HG03460 (cell line): ENCODE data around the gene UNC50.
"Not testable (repeated sequence)": the region's sequence is repeated elsewhere in the genome, so short reads cannot be mapped to it uniquely, and the experiment has no call there.

ENCODE experiments used
- ATAC-seq: cut with Tn5 transposase; IDR thresholded peaks from one replicate; pipeline ENCODE4 v1.9.1; 2021; ENCODE audit not compliant: unreplicated experiment

Gene UNC50

GRCh38 chr2:98576666-98577312 lies 31.6 kb upstream of the UNC50 start:
- no peak for ATAC-seq

GRCh38 chr2:98577313-98577712 lies 31.1 kb upstream of the UNC50 start:
- no peak for ATAC-seq

- no peak for ATAC-seq
Observed at GRCh38 chr2:98578231-98578630, 30.2 kb upstream of the UNC50 start.

DNA sequence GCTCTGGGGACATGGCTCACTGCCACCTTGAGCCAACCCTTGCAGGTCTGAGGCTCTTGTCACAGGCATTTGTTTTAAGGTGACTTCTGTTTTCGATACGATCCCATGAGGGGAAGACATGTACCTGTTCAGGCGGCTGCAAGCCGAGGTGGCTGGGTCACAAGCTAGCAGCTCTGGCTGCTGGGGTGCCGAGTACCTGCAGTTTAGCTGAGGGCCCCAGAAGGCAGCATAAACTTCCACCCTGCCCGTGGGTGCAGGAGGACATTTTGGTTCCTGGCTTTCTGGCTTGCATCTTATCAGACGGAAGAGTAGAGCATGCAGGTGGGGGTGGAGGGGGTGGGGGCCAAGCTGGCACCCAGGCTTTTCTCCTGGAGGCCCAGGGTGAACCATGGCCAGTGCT lies 28.5 kb upstream of the UNC50 start:
- no peak for ATAC-seq

DNA sequence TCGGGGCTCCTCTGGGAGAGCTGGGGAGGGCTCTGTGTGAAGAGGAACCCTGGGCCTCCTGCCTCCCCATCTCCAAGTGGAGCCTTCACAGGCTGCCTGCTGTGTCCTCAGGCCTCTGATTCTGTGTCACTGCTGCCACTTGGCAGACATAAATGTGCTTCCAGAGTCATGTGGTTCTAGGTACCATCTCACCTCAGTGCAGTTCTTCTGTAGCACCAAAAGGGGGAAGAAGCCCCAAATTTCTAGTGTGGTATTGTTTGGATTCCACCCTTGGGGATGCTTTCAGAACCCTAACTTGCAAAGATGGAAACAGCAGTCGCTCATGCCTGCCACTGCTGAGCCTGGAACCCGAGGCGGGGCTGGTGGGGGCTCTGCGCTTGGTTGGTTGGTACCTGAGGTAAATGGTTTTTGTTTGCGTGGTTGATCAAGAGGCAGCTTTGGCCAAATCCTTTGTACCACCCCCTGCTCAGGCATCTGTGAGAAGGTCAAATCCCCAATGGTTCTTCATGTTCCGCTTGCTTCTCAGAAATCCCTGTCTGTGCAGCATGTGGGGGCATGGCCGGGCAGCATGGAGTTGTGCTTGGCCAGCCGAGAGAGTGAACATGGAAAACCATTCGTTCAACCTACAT lies 27.6 kb upstream of the UNC50 start:
- ATAC-seq = no peak

- no peak for ATAC-seq
Observed at GRCh38 chr2:98582523-98582922, 25.9 kb upstream of the UNC50 start.

GRCh38 chr2:98583276-98583675 lies 25.1 kb upstream of the UNC50 start:
- no peak for ATAC-seq

DNA sequence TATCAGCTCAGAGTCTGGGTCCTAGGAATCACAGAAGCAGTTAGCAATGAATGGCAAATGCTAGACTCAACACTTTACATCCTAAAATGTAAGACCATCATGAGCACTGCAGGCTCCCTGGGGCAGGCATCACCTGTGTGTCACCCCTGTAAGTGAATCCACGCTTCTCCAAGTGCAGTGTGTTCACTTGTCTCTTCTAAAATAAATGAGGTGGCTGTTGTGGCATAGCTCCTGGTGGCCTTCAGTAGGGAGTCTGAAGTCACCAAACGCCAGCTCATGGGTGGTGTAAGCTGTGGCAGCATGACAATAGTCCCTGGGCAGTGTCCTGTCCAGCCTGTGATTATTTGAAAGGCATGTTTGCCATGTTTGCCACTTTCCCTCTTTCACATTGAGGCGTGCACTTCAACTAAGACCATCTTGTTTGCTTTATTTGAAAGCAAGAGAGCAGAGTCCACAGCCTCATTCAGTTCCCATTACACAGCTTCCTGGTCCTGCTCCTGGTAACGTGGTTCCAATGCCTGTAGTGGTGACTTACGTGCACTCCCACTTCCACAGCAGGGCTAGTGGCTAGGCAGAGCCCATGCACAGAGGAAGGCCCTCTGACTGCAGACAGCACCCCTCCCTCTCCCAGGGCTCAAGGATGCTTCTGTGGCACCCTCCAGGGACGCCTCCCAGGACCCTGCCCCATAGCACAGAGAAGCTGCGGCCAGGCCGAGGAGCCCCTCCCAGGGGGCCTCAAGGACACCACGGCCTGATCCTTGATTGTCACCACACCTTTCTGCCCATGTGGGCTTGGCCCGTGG lies 24.4 kb upstream of the UNC50 start:
- no peak for ATAC-seq

GRCh38 chr2:98585386-98585785 lies 23.0 kb upstream of the UNC50 start:
- ATAC-seq = no peak

- ATAC-seq = no peak
Observed at GRCh38 chr2:98586551-98587140, 21.7 kb upstream of the UNC50 start.

- ATAC-seq = no peak
Observed at GRCh38 chr2:98588880-98589431, 19.4 kb upstream of the UNC50 start.

DNA sequence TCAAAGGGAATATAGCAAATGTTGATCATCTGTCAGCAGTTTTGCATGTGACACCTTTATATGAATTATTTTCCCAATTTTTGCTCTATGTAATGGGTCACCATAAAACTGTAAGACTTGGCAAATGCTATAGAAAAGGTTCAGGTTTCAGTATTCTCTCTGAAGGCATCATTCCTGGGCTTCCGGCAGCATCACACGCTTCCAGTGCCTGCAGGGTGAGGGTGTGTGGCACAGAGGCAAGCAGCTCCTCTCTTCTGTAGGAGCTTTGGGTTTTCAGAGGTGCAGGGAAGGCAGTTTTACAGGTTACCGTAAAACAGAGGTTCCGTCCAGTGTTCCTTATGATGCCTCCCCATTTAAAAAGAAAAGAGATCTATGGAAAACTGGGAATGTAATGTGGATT lies 18.9 kb upstream of the UNC50 start:
- ATAC-seq = no peak

DNA sequence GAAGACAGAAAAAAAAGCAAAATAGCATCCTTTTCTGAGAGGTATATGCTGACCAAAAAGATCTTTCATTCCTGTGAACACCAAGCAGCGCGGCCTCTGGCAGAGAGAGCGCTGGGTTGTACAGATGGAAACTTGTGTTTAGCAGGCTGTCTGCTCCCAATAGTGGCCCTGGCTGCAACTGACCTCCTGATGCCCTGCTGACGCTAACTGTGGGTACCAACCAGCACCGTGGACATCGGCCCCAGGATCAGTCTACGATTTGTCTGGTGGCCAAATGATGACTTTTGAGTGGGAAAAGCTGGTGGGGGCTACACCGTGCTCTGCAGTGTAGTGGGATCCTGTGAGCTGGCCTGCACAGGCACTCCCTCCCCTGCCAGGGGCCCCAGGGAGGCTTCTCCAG lies 15.8 kb upstream of the UNC50 start:
- no peak for ATAC-seq

GRCh38 chr2:98594665-98595064 lies 13.7 kb upstream of the UNC50 start:
- not testable (repeated sequence) for ATAC-seq

GRCh38 chr2:98598781-98599428 lies 9.5 kb upstream of the UNC50 start:
- no peak for ATAC-seq

- no peak for ATAC-seq
Observed at GRCh38 chr2:98601532-98602132, 6.8 kb upstream of the UNC50 start.

DNA sequence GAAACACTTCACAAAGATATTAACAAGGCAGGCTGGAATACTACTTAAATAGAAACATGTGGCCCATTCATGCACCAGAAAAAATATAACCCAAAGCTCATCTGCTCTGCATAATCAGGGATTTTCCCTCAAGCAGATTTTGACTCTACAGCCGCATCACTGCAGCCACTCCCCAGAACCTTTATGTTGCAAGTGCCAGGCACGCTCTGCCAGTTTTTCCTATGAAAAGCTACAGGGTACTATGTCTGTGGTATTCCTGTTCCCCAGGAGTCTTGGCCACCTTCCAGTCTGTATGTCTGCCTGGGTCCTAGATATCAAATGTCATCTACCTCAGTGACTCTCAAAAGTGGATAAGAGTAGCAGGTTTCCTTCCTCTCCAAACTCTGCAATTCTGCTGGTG lies 3.8 kb upstream of the UNC50 start:
- no peak for ATAC-seq

DNA sequence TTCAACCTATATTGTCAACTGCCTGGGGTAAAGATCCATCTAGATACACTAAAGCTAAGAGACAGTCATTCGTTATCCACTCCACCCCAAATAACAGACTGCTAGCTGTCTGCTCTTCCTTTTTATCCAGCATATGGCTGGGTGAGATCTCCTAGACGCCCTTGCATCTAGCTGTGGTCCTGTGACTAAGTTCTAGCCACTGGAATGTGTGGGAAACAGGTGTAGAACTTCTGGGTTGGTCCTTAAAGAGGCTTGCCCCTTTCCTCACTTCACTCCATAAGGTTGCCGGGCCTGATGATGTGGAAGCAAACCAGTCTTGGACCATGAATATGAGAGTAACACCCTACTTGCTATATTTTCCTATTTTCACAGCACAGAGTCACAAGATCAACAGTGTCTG lies 3.3 kb upstream of the UNC50 start:
- no peak for ATAC-seq

DNA sequence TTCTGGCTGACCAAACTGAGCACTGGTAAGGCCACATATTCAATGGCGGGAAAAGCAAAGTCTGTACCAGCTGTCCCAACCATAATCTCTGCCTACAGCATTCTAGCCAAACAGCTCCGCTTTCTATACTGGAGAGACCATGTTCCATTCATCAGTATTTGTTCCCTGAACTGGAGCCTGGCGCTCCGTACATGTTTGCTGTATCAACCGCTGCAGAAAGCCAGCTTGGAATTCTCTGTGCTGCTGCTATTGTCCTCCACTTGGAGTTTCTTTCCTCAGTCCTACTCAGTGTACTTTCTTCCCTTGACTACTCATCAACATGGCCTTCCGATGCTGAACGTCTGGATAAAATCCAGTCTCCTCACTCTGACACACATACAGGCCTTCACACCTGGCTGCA lies 2.0 kb upstream of the UNC50 start:
- ATAC-seq = no peak

- ATAC-seq = no peak
Observed at GRCh38 chr2:98607104-98607503, 1.3 kb upstream of the UNC50 start.

GRCh38 chr2:98607741-98608115 lies 661 bp upstream of the UNC50 start:
- ATAC-seq = no peak
